Activated CD4-positive, alpha-beta memory T cell treated with anti-CD3 and anti-CD28 coated beads, Interleukin-2, amount 10 ng/mL, durations not matched to agents 7 days and 5 days (primary cell): ENCODE results near the gene ADGRB3. TPM values are rescaled to one million over a fixed set of nuclear protein-coding genes. Genes with fewer than 3 reads are reported as not detected.
"Not testable (repeated sequence)": the region's sequence is repeated elsewhere in the genome, so short reads cannot be mapped to it uniquely, and the experiment has no call there.

Experiments used
- CTCF ChIA-PET: fragments of 350-600 bp; sonication (Branson Sonifier 250); formaldehyde crosslinking; loops from one replicate; lab custom pipeline; 2021; ENCODE audit warnings: antibody characterized with exemption, inconsistent platforms; lab: Charles Lee
- POLR2A ChIA-PET: fragments of 350-600 bp; sonication (Branson Sonifier 250); formaldehyde crosslinking; loops from one replicate; lab custom pipeline; 2021; ENCODE audit warnings: antibody characterized with exemption; lab: Charles Lee
- DNase-seq: peaks from one replicate; pipeline ENCODE4 v3.0.0-alpha.2; 2020
- H3K27ac Mint-ChIP-seq: one replicate; pipeline ENCODE4 v1.8.0; 2021; ENCODE audit warnings: mild to moderate bottlenecking, mixed read lengths
- H3K27me3 Mint-ChIP-seq: one replicate; pipeline ENCODE4 v1.8.0; 2021; ENCODE audit warnings: mixed read lengths
- H3K36me3 Mint-ChIP-seq: one replicate; pipeline ENCODE4 v1.8.0; 2021; ENCODE audit warnings: low read depth, mixed read lengths
- H3K4me1 Mint-ChIP-seq: one replicate; pipeline ENCODE4 v1.8.0; 2021; ENCODE audit warnings: mixed read lengths
- H3K4me3 Mint-ChIP-seq: one replicate; pipeline ENCODE4 v1.8.0; 2021; ENCODE audit warnings: mild to moderate bottlenecking, mixed read lengths
- H3K9me3 Mint-ChIP-seq: one replicate; pipeline ENCODE4 v1.8.0; 2021; ENCODE audit warnings: mixed read lengths
- total RNA-seq, 2 experiments: library from RNA; stranded (reverse); gene quantifications; one replicate each; pipeline ENCODE4 v1.2.3, GENCODE V29; 2021

ADGRB3 gene
- total RNA-seq, 2 experiments from 2014 or later, result not detected

DNA sequence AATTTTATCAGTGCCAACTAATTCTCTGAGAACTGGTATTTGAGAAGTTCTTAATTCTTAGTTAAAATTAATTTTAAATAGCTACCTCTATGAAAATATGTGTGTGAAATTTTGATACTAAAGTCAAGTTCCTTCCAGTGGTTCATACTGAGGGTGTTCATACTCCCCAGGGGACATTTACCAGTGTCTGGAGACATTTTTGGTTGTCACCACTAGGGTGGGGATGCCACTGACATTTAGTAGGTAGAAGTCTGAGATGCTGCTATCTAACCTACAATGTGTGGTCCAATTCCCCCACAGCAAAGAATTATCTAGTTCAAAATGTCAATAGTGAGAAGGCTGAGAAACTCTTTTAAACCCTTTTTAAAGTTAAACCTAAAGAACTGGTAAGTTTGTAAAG lies 463.8 kb downstream of the ADGRB3 start:
- no peak for DNase-seq
- Mint-ChIP-seq H3K9me3 (no peaks in the 10 kb centered on the region), H3K4me1 (no peaks in the 10 kb centered on the region), H3K27me3 (no peaks in the 10 kb centered on the region), H3K27ac (no peak overlapping the region), H3K4me3 (no peak overlapping the region), H3K36me3 (no peaks in the 10 kb centered on the region)
- CTCF ChIA-PET, result no interaction called here
- POLR2A ChIA-PET, result no interaction called here

DNA sequence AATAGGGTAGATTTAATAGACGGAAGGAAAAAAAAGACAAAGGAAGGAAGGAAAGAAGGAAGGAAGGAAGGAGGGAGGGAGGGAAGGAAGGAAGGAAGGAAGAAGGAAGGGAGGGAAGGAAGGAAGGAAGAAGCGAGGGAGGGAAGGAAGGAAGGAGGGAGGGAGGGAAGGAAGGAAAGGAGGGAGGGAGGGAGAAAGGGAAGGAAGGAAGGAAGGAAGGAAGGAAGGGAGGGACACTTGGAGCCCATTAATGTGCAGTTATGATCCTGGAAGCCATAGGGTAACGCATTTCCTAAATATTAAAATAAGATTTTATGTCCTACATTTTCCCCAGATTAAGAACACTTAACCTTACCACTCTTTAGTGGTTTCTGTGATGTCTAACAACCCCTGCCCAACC lies 465.7 kb downstream of the ADGRB3 start:
- POLR2A ChIA-PET, result no interaction called here
- Mint-ChIP-seq H3K4me3 (no peak overlapping the region), H3K27me3 (no peaks in the 10 kb centered on the region), H3K9me3 (no peaks in the 10 kb centered on the region), H3K36me3 (no peaks in the 10 kb centered on the region), H3K27ac (no peak overlapping the region), H3K4me1 (no peaks in the 10 kb centered on the region)
- no peak for DNase-seq
- CTCF ChIA-PET, result no interaction called here

DNA sequence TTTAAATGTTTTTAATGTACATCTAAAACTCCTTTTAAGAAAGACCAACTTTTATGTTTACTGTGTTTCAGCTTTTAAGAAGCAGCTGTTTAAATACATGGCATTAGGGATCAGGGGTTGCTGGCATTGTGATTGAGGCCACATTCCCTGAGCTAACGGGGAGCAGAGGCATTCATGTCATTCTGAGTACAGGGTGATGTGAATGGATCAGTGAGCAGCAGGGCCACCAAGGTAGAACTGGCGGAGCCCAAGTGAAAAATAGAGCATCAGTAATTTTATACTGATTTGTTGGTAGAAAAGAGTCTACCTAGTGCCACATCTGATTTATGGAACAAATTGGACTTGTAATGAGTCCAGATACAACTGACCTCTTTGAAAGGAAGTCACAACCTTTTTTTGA lies 467.3 kb downstream of the ADGRB3 start:
- Mint-ChIP-seq H3K27me3 (no peaks in the 10 kb centered on the region), H3K4me1 (no peaks in the 10 kb centered on the region), H3K4me3 (no peak overlapping the region), H3K27ac (no peak overlapping the region), H3K36me3 (no peaks in the 10 kb centered on the region), H3K9me3 (no peaks in the 10 kb centered on the region)
- ChIA-PET POLR2A (no interaction called here), CTCF (no interaction called here)
- DNase-seq, result no peak

DNA sequence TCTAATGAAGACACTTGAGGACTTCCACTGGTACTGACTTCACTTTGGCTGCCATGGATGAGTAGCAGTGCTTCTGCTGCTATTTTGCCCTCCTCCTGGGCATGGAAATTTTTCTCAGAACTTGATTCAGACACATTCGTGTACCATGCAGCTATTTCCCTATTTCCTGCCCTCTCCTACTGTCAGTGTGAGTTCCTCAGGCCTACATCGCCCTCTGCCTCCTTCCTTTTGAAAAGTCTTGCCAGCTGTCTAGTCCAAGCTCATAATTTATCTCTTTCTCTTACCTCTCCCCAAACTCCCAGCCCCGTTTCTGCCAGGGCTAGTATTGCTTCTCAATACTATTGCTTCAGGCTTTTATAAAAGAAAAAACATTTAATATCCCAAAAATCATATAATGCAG lies 470.2 kb downstream of the ADGRB3 start:
- ChIA-PET POLR2A (no interaction called here), CTCF (no interaction called here)
- H3K4me1 Mint-ChIP-seq, result no peaks in the 10 kb centered on the region
- DNase-seq, result no peak
- H3K4me3 Mint-ChIP-seq, result no peak overlapping the region
- H3K9me3 Mint-ChIP-seq, result no peaks in the 10 kb centered on the region
- H3K36me3 Mint-ChIP-seq, result no peaks in the 10 kb centered on the region
- no peak overlapping the region for H3K27ac Mint-ChIP-seq
- no peaks in the 10 kb centered on the region for H3K27me3 Mint-ChIP-seq

DNA sequence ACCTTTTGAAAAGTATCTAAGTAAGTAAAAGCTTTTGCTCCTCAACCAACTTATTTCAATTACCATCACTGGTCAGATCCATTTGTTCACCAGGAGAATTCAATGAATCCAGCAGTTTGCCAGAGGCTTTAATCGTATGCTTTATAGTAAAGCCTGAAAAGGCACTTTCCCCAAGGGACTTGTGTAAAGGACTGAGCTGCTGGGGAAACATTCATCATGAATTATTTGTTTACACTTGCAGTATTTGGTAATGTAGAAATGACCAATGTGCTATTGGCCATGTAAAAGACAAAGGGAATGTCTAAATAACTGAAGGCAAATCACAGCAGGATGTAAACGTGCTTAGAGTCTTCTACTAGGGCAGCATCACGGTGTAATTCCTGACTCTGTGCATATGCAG lies 471.4 kb downstream of the ADGRB3 start:
- Mint-ChIP-seq H3K4me1 (no peaks in the 10 kb centered on the region), H3K9me3 (no peaks in the 10 kb centered on the region), H3K36me3 (no peaks in the 10 kb centered on the region), H3K27ac (no peak overlapping the region), H3K27me3 (no peaks in the 10 kb centered on the region), H3K4me3 (no peak overlapping the region)
- ChIA-PET POLR2A (no interaction called here), CTCF (no interaction called here)
- DNase-seq, result no peak

DNA sequence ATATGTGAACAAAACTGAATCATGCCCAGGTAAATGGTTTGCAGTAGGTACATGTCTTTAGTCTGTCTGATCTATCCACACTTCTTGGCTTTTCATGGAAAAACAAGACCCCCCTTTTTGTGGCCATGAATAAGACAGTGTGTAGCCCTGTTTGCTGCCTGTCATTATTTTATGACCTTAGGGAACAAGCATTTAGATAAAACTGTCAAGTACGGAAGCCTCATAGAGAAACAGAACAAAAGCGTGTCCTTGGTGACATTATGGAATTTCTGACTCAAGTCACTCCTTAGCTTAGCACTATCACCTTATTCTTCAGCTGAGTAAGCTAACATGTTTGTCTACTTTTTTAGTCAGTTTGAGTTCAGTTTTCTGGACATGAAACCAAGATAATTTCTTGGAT lies 476.2 kb downstream of the ADGRB3 start:
- Mint-ChIP-seq H3K9me3 (peaks cover 3% of the 10 kb centered on the region), H3K4me3 (no peak overlapping the region), H3K27me3 (no peaks in the 10 kb centered on the region), H3K36me3 (no peaks in the 10 kb centered on the region), H3K27ac (no peak overlapping the region), H3K4me1 (no peaks in the 10 kb centered on the region)
- DNase-seq, result no peak
- ChIA-PET CTCF (no interaction called here), POLR2A (no interaction called here)

DNA sequence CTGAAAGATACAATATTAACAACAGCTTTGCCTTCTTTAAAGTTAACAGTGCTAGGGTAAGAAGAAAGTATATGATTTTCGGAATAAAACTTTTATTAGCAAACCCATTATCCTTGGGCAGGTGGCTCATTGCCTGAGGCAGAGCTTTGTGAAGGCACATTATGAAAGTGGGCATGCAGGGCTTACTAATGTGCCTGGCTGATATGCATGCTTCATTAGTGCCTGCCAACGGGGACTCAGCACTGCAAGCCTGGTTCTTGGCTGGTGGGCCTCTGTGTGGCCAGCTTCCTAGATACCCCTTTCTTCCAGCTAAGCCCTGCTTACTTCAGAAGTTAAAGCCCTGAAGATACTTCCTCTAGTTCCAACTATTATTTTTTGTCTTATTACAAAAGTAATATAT lies 481.6 kb downstream of the ADGRB3 start:
- DNase-seq, result no peak
- Mint-ChIP-seq H3K4me3 (no peak overlapping the region), H3K9me3 (peaks cover 6% of the 10 kb centered on the region), H3K4me1 (no peaks in the 10 kb centered on the region), H3K36me3 (no peaks in the 10 kb centered on the region), H3K27me3 (no peaks in the 10 kb centered on the region), H3K27ac (no peak overlapping the region)
- ChIA-PET POLR2A (no interaction called here), CTCF (no interaction called here)

DNA sequence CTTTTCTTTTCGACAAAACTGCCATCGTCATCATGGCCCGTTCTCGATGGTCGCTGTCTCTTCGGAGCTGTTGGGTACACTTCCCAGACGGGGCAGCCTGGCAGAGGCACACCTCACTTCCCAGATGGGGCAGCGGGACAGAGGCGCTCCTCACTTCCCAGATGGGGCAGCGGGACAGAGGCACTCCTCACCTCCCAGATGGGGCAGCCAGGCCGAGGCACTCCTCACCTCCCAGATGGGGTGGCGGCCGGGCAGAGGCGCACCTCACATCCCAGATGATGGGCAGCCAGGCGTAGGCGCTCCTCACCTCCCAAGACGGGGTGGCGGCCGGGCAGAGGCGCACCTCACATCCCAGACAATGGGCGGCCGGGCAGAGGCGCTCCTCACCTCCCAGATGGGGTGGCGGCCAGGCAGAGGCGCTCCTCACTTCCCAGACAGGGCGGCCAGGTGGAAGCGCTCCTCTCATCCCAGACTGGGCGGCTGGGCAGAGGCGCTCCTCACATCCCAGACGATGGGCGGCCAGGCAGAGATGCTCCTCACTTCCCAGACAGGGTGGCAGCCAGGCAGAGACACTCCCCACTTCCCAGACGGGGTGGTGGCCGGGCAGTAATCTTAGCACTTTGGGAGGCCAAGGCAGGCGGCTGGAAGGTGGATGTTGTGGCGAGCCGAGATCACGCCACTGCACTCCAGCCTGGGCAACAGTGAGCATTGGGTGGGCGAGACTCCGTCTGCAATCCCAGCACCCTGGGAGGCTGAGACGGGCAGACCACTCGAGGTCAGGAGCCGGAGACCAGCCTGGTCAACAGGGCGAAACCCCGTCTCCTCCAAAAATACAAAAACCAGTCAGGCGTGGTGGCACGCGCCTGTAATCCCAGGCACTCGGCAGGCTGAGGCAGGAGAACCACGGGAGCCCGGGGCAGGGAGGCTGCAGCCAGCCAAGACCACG lies 486.7 kb downstream of the ADGRB3 start:
- H3K9me3 Mint-ChIP-seq, POLR2A ChIA-PET, H3K27ac Mint-ChIP-seq, DNase-seq, H3K4me1 Mint-ChIP-seq, CTCF ChIA-PET, H3K27me3 Mint-ChIP-seq, H3K36me3 Mint-ChIP-seq, H3K4me3 Mint-ChIP-seq: not testable (repeated sequence)

DNA sequence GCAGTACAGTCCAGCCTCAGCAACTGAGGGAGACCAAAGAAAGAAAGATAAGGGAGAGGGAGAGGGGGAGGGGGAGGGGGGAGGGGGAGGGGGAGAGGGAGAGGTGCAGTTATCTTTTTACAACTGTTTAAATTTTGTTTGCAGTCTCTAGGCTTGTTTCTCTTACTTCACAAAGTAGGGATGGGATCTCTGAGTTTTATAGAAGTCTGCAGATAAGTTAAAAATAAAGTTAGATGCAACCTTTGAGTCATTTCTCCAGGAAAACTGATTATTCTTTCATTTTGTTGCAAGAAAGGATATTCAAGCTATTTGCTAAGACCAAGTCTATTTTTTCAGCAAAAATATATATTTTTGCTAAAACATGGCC lies 487.3 kb downstream of the ADGRB3 start:
- DNase-seq, result no peak
- H3K9me3 Mint-ChIP-seq, result peaks cover 3% of the 10 kb centered on the region
- no peak overlapping the region for H3K27ac Mint-ChIP-seq
- ChIA-PET CTCF (no interaction called here), POLR2A (no interaction called here)
- no peaks in the 10 kb centered on the region for H3K4me1 Mint-ChIP-seq
- H3K27me3 Mint-ChIP-seq, result no peaks in the 10 kb centered on the region
- no peak overlapping the region for H3K4me3 Mint-ChIP-seq
- H3K36me3 Mint-ChIP-seq, result no peaks in the 10 kb centered on the region

DNA sequence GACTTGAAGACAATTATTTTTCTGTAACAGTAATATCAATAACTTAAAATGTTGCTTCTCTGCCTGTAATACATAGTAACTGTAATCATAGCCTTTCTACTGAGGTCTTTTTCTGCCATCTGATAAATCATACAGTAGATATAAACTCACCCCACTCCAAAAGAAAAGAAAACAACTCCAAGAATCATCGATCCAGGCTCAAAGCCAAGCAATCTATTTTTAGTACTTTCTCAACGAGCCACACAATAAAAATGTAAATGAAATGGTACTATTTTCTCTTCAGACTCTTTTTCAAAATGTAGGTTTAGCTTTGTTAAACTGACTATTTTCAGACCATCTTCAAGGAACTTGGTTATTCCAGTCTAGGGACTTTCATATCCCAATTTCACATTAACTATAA lies 493.3 kb downstream of the ADGRB3 start:
- CTCF ChIA-PET, result no interaction called here
- no peaks in the 10 kb centered on the region for H3K4me1 Mint-ChIP-seq
- H3K36me3 Mint-ChIP-seq, result no peaks in the 10 kb centered on the region
- no peak for DNase-seq
- no peaks in the 10 kb centered on the region for H3K27me3 Mint-ChIP-seq
- no peak overlapping the region for H3K27ac Mint-ChIP-seq
- H3K4me3 Mint-ChIP-seq, result no peak overlapping the region
- H3K9me3 Mint-ChIP-seq, result no peaks in the 10 kb centered on the region
- POLR2A ChIA-PET, result no interaction called here

DNA sequence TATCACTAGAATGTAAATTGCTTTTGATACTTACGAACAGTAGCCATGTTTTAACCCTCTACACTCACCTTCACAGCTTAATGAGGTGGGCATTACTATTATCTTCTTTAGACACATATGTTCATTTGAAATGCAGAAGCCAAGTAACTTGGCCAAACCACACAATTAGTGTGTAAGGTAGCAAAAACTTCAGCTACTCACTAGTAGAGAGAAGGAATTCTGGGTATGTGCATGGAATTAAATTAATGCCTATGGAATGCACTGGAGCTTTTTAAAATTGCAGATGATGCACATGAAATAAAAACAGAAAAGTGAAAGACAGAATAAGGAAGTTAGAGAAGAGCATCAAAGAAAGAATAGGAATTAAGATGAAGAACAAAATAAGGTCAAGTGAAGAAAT lies 494.0 kb downstream of the ADGRB3 start:
- Mint-ChIP-seq H3K4me3 (no peak overlapping the region), H3K27ac (no peak overlapping the region), H3K9me3 (no peaks in the 10 kb centered on the region), H3K27me3 (no peaks in the 10 kb centered on the region), H3K36me3 (no peaks in the 10 kb centered on the region), H3K4me1 (no peaks in the 10 kb centered on the region)
- POLR2A ChIA-PET, result no interaction called here
- DNase-seq, result no peak
- CTCF ChIA-PET, result no interaction called here

DNA sequence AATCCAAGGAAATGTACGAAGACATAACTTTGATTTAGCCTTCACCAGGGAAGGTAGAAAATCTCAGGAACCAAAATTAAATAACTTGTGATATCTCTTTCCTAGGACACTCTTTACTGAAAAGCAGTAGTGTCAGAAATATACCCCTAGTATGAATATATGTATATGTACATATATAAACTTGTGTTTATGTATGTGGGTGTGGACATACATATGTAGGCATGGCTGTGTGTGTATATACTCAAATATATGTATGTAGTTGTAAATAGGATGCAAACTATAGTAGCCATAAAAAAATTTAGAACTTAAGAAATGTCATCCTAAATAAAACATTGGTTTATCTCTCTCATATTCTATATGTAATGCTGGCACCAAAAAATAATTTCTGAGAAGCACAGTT lies 500.8 kb downstream of the ADGRB3 start:
- Mint-ChIP-seq H3K9me3 (no peaks in the 10 kb centered on the region), H3K4me1 (no peaks in the 10 kb centered on the region), H3K4me3 (no peak overlapping the region), H3K27me3 (no peaks in the 10 kb centered on the region), H3K27ac (no peak overlapping the region), H3K36me3 (no peaks in the 10 kb centered on the region)
- ChIA-PET POLR2A (no interaction called here), CTCF (no interaction called here)
- DNase-seq, result no peak

DNA sequence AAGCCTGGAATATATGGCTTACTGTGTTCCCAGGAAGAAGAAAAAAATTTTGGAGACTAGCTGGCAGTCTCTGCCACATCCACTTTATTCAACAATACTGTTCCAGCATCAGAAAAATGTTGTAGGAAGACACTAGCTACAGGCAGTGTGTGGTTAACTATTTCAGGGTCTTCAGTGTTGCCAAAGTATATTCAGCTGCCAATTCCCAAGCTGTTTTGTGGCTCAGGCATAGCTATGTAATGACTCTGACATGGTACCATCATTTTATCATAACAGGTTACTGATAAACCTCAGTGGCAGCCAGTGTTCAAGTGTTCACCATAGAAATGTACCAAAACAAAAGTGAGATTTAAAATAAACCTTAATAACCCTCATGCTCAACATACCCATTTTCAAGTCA lies 503.1 kb downstream of the ADGRB3 start:
- H3K36me3 Mint-ChIP-seq, result no peaks in the 10 kb centered on the region
- no peaks in the 10 kb centered on the region for H3K27me3 Mint-ChIP-seq
- H3K9me3 Mint-ChIP-seq, result no peaks in the 10 kb centered on the region
- no peak overlapping the region for H3K27ac Mint-ChIP-seq
- ChIA-PET POLR2A (no interaction called here), CTCF (no interaction called here)
- DNase-seq, result no peak
- H3K4me1 Mint-ChIP-seq, result no peaks in the 10 kb centered on the region
- H3K4me3 Mint-ChIP-seq, result no peak overlapping the region

DNA sequence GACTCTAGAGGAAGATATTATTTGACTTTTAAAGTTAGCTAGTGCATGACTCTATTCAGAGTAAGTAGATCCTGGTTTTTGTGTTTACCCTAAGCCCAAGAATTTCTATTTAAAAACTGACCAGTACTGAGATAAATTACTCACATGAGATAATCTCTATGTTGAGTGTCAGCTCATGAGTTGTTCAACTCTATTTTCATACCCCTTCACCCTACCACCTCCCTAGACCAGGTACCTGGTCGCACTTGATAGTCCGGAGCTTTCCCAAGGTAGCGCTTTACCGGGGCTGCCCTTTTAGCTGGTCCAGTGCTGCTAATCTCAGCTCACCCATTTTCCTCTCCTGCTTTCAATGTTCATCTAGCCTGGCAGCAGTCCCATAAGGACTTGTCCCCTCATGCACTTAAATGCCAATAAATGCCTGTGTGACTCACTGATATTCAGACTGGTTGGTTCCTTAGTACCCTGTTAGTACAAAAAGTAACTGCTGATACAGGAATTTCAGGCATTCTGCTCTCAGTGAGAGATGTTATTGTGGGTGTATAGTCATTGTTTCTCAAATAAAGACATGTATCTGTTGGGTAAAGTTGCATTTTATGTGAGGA lies 503.9 kb downstream of the ADGRB3 start:
- Mint-ChIP-seq H3K27me3 (no peaks in the 10 kb centered on the region), H3K4me1 (no peaks in the 10 kb centered on the region), H3K27ac (no peak overlapping the region), H3K9me3 (no peaks in the 10 kb centered on the region), H3K36me3 (no peaks in the 10 kb centered on the region), H3K4me3 (no peak overlapping the region)
- ChIA-PET POLR2A (no interaction called here), CTCF (no interaction called here)
- no peak for DNase-seq
